Measurements from ENCODE around the gene DNASE1L3. TPM values are rescaled to one million over a fixed set of nuclear protein-coding genes. Genes with fewer than 3 reads are reported as not detected.

DNASE1L3 gene
- total and polyA plus RNA-seq, 2 donors (not counting 1 experiment from before 2014, with no cell fraction given) = not detected

- TF ChIP-seq CTCF (conservative IDR thresholded peaks at IDR 0.05 in 1 of 2, IDR thresholded peaks at IDR 0.05 in 1 of 2; ENCODE audit: low read depth in 1 of 2, low read length in 2 of 2) = no peak
- no peak for TF ChIP-seq EZH2 (IDR thresholded peaks at IDR 0.05; ENCODE audit: low read length, missing control alignments)
- DNase-seq (ENCODE audit: low read depth in 2 of 2) = no peak
- Histone ChIP-seq H3K27me3 (ENCODE audit: control insufficient read depth, insufficient read depth, low read length) (no peaks in the 10 kb centered on the region), H3K9ac (ENCODE audit: insufficient read depth, low read length) (no peak overlapping the region), H4K20me1 (ENCODE audit: control insufficient read depth, extremely low read depth, insufficient read depth, low read length) (no peaks in the 10 kb centered on the region), H3K27ac (ENCODE audit: insufficient read depth, low read length) (no peak overlapping the region), H3K4me2 (ENCODE audit: extremely low read depth, insufficient read depth, low read length) (no peak overlapping the region), H3K79me2 (ENCODE audit: control insufficient read depth, insufficient read depth, low read length) (no peaks in the 10 kb centered on the region), H3K9me3 (ENCODE audit: control insufficient read depth, insufficient read depth, low read depth, low read length) (no peaks in the 10 kb centered on the region), H2AFZ (ENCODE audit: low read length) (no peak overlapping the region), H3K4me1 (ENCODE audit: control insufficient read depth, extremely low read depth, insufficient read depth, low read length) (no peaks in the 10 kb centered on the region), H3K4me3 (replicated peaks in 1 of 4; ENCODE audit: control extremely low read depth in 1 of 4, insufficient read depth in 1 of 4, low read depth in 3 of 4, low read length in 4 of 4) (no peak overlapping the region), H3K36me3 (ENCODE audit: control insufficient read depth, insufficient read depth, low read length) (peaks cover 21% of the 10 kb centered on the region)
Observed at GRCh38 chr3:58143417-58144055, 67.2 kb downstream of the DNASE1L3 start.

Other genes starting within 250 kb of the DNASE1L3 start
- 51.6 and 81.7 TPM in 2 replicates for gene FLNB, start 202.6 kb downstream of the DNASE1L3 start, total RNA-seq
- gene FLNB, start 202.6 kb downstream of the DNASE1L3 start, polyA plus RNA-seq = 47.9 and 105 TPM in 2 replicates
- 10.0 and 13.5 TPM in 2 replicates for gene ABHD6, start 26.8 kb upstream of the DNASE1L3 start, total RNA-seq
- gene ABHD6, start 26.8 kb upstream of the DNASE1L3 start, polyA plus RNA-seq = 7.3 and 10.4 TPM in 2 replicates
- gene RPP14, start 95.3 kb upstream of the DNASE1L3 start, total RNA-seq = 10.6 and 11.0 TPM in 2 replicates
- gene RPP14, start 95.3 kb upstream of the DNASE1L3 start, polyA plus RNA-seq = 16.9 and 17.1 TPM in 2 replicates
- 8.9 and 9.5 TPM in 2 replicates for gene HTD2, start 95.5 kb upstream of the DNASE1L3 start, total RNA-seq
- gene HTD2, start 95.5 kb upstream of the DNASE1L3 start, polyA plus RNA-seq = 8.6 and 10.3 TPM in 2 replicates
- gene PXK, start 121.9 kb upstream of the DNASE1L3 start, total RNA-seq = 56.8 and 65.2 TPM in 2 replicates
- 49.6 and 54.6 TPM in 2 replicates for gene PXK, start 121.9 kb upstream of the DNASE1L3 start, polyA plus RNA-seq
- gene PDHB, start 222.9 kb upstream of the DNASE1L3 start, total RNA-seq = 69.3 and 69.9 TPM in 2 replicates
- gene PDHB, start 222.9 kb upstream of the DNASE1L3 start, polyA plus RNA-seq = 135 and 201 TPM in 2 replicates

Measured in fibroblast of lung (primary cell).